ENCODE results near the gene ZNF574. TPM values are rescaled to one million over a fixed set of nuclear protein-coding genes. Genes with fewer than 3 reads are reported as not detected.

Gene ZNF574
- total RNA-seq, 4 donors from 2014 or later = 14.4 to 25.3 (median 17.1) TPM

DNA sequence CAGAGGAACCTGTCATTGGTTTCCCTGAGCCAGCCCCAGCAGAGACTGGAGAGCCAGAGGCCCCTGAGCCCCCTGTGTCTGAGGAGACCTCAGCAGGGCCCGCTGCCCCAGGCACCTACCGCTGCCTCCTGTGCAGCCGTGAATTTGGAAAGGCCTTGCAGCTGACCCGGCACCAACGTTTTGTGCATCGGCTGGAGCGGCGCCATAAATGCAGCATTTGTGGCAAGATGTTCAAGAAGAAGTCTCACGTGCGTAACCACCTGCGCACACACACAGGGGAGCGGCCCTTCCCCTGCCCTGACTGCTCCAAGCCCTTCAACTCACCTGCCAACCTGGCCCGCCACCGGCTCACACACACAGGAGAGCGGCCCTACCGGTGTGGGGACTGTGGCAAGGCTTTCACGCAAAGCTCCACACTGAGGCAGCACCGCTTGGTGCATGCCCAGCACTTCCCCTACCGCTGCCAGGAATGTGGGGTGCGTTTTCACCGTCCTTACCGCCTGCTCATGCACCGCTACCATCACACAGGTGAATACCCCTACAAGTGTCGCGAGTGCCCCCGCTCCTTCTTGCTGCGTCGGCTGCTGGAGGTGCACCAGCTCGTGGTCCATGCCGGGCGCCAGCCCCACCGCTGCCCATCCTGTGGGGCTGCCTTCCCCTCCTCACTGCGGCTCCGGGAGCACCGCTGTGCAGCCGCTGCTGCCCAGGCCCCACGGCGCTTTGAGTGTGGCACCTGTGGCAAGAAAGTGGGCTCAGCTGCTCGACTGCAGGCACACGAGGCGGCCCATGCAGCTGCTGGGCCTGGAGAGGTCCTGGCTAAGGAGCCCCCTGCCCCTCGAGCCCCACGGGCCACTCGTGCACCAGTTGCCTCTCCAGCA is 4.2 kb downstream of the ZNF574 start:
- no peaks in the 10 kb centered on the region for H3K9me3 ChIP-seq
- no peak overlapping the region for H3K27ac ChIP-seq
- H3K4me3 ChIP-seq = no peak overlapping the region
- H3K4me1 ChIP-seq = peaks cover 0 to 23% (median 13%) of the 10 kb centered on the region in 3 donors
- WGBS, 2 donors (ENCODE audit: low coverage in 1 of 2) = 87 to 98% methylated on average over 6 to 8 of the region's 44 CpGs
- no peaks in the 10 kb centered on the region for H3K27me3 ChIP-seq
- peaks cover 0 to 56% of the 10 kb centered on the region in 2 donors for H3K36me3 ChIP-seq
- ATAC-seq = no peak
- no peak for TF ChIP-seq POLR2A (IDR thresholded peaks at IDR 0.05)
- TF ChIP-seq EP300 (IDR thresholded peaks at IDR 0.05) = no peak
- TF ChIP-seq, protein P1, sequence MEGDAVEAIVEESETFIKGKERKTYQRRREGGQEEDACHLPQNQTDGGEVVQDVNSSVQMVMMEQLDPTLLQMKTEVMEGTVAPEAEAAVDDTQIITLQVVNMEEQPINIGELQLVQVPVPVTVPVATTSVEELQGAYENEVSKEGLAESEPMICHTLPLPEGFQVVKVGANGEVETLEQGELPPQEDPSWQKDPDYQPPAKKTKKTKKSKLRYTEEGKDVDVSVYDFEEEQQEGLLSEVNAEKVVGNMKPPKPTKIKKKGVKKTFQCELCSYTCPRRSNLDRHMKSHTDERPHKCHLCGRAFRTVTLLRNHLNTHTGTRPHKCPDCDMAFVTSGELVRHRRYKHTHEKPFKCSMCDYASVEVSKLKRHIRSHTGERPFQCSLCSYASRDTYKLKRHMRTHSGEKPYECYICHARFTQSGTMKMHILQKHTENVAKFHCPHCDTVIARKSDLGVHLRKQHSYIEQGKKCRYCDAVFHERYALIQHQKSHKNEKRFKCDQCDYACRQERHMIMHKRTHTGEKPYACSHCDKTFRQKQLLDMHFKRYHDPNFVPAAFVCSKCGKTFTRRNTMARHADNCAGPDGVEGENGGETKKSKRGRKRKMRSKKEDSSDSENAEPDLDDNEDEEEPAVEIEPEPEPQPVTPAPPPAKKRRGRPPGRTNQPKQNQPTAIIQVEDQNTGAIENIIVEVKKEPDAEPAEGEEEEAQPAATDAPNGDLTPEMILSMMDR (IDR thresholded peaks at IDR 0.05) = no peak
- TF ChIP-seq POLR2AphosphoS5 (IDR thresholded peaks at IDR 0.05) = no peak

DNA sequence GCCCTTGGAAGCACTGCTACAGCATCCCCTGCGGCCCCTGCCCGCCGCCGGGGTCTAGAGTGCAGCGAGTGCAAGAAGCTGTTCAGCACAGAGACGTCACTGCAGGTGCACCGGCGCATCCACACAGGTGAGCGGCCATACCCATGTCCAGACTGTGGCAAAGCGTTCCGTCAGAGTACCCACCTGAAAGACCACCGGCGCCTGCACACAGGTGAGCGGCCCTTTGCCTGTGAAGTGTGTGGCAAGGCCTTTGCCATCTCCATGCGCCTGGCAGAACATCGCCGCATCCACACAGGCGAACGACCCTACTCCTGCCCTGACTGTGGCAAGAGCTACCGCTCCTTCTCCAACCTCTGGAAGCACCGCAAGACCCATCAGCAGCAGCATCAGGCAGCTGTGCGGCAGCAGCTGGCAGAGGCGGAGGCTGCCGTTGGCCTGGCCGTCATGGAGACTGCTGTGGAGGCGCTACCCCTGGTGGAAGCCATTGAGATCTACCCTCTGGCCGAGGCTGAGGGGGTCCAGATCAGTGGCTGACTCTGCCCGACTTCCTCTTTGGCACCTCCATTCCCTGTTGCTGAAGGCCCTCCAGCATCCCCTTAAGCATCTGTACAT is 4.9 kb downstream of the ZNF574 start:
- ATAC-seq = no peak
- H3K9me3 ChIP-seq = no peaks in the 10 kb centered on the region
- WGBS, 2 donors (ENCODE audit: low coverage in 1 of 2) = 82% methylated on average over 2 of the region's 28 CpGs; no CpG with 5 or more reads in 1 of the 2 donors

DNA sequence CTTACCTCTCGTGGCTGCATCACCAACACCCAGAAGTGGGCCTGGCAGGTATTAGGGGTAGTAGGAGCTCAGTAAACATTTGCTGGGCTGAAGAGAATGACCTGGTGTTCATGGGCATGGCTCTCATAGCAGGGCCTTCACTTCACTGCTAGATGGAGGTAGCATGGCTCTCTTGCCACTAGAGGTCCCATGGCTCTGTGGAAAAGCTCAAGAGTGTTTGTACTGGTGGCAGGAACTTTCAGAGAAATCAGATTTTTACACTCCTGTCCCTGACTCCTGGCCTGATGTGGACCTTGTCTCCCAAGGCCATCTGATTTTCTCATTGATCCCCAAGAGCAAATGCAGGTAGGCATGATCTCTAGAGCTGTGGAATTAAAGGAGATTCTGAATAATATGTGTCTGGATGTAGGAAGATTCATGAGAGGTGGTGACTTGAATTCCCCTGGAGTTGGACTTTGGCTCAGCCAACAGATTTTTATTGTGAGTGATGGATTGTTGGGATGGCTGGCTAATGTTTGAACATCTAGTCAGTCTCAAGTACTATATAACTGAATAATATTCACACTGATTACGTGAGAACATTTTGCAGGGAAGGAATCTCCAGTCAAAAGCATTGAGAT is 5.7 kb downstream of the ZNF574 start:
- peaks cover 0 to 56% of the 10 kb centered on the region in 2 donors for H3K36me3 ChIP-seq
- no peak for ATAC-seq
- TF ChIP-seq, protein P1 (IDR thresholded peaks at IDR 0.05) = peak in 3 of 4 experiments; percentile 21 to 40 (median 38)
- no peak for TF ChIP-seq EP300 (IDR thresholded peaks at IDR 0.05)
- no peaks in the 10 kb centered on the region for H3K9me3 ChIP-seq
- H3K27ac ChIP-seq = no peak overlapping the region
- peaks cover 0 to 18% (median 13%) of the 10 kb centered on the region in 3 donors for H3K4me1 ChIP-seq
- 76% methylated on average over 2 of the region's 2 CpGs; no CpG with 5 or more reads in 1 of the 2 donors for WGBS, 2 donors (ENCODE audit: low coverage in 1 of 2)
- H3K27me3 ChIP-seq = no peaks in the 10 kb centered on the region
- no peak overlapping the region for H3K4me3 ChIP-seq

More for the DNA sequence above, 4.9 kb downstream of the ZNF574 start:
- no peak for TF ChIP-seq POLR2AphosphoS5 (IDR thresholded peaks at IDR 0.05)
- TF ChIP-seq EP300 (IDR thresholded peaks at IDR 0.05) = no peak
- TF ChIP-seq, protein P1 (IDR thresholded peaks at IDR 0.05) = no peak
- no peak for TF ChIP-seq POLR2A (IDR thresholded peaks at IDR 0.05)
- peaks cover 0 to 21% (median 13%) of the 10 kb centered on the region in 3 donors for H3K4me1 ChIP-seq
- no peaks in the 10 kb centered on the region for H3K27me3 ChIP-seq
- H3K36me3 ChIP-seq = peaks cover 0 to 56% of the 10 kb centered on the region in 2 donors
- no peak overlapping the region for H3K27ac ChIP-seq
- H3K4me3 ChIP-seq = no peak overlapping the region

DNA sequence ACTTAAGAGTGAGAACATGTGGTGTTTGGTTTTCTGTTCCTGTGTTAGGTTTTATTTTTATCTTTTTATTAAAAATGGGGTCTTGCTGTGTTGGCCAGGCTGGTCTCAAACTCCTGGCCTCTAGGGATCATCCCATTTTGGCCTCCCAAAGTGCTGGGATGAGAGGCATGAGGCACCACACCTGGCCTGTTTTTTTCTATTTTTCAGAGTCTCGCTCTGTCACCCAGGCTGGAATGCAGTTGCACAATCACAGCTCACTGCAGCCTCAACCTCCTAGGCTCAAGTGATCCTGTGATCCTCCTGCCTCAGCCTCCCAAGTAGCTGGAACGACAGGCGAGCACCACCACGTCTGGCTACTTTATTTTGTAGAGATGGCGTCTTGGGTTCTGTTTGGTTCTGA is 7.6 kb downstream of the ZNF574 start:
- Histone ChIP-seq H3K9me3 (no peaks in the 10 kb centered on the region), H3K27me3 (no peaks in the 10 kb centered on the region), H3K27ac (no peak overlapping the region), H3K4me1 (peaks cover 0 to 7% (median 0%) of the 10 kb centered on the region in 3 donors), H3K4me3 (no peak overlapping the region), H3K36me3 (peaks cover 0 to 54% of the 10 kb centered on the region in 2 donors)
- WGBS, 2 donors (ENCODE audit: low coverage in 1 of 2) = 100% methylated on average over 1 of the region's 5 CpGs; no CpG with 5 or more reads in 1 of the 2 donors
- ATAC-seq = no peak
- TF ChIP-seq, protein P1 (IDR thresholded peaks at IDR 0.05) = no peak
- TF ChIP-seq POLR2A (IDR thresholded peaks at IDR 0.05) = no peak
- TF ChIP-seq EP300 (IDR thresholded peaks at IDR 0.05) = no peak
- no peak for TF ChIP-seq POLR2AphosphoS5 (IDR thresholded peaks at IDR 0.05)
